Gastrocnemius medialis (tissue), 4 donors: Measurements from ENCODE around the gene C5orf15. TPM values are rescaled to one million over a fixed set of nuclear protein-coding genes. Genes with fewer than 3 reads are reported as not detected.

ENCODE experiments used
- ATAC-seq, 2 donors: fragments of 150-250 bp; one replicate each; pipeline ENCODE4 v1.9.1; 2016
- DNase-seq, 2 donors: peaks; one replicate each; pipeline ENCODE4 v3.0.0-alpha.2; 2019
- H3K27ac ChIP-seq, 4 donors: fragments of 200-600 bp; sonication (generic); 1 replicate in 1 of 4; 2 replicates in 3 of 4; pipeline ENCODE4 v1.5.1; 2016 to 2018; ENCODE audit warnings: mild to moderate bottlenecking in 2 of 4, moderate library complexity in 1 of 4
- H3K27me3 ChIP-seq, 3 donors: fragments of 200-600 bp; sonication (generic) in 2 of 3; 1 replicate in 1 of 3; 2 replicates in 2 of 3; pipeline versions ENCODE4 v1.5.1 to v1.6.0; 2016 to 2019; ENCODE audit warnings: mild to moderate bottlenecking in 1 of 3, moderate library complexity in 1 of 3
- H3K36me3 ChIP-seq, 2 donors: fragments of 200-600 bp; sonication (generic) in 1 of 2; one replicate each; pipeline ENCODE4 v1.5.1; 2017 to 2018
- H3K4me1 ChIP-seq, 2 donors: fragments of 200-600 bp; sonication (generic) in 1 of 2; one replicate each; pipeline ENCODE4 v1.5.1; 2016 to 2017; ENCODE audit warnings: mild to moderate bottlenecking in 2 of 2
- H3K4me3 ChIP-seq, 4 donors: fragments of 200-600 bp; sonication (generic) in 3 of 4; 1 replicate in 1 of 4; 2 replicates in 3 of 4; pipeline ENCODE4 v1.5.1; 2016 to 2019; ENCODE audit warnings: mild to moderate bottlenecking in 2 of 4
- H3K9me3 ChIP-seq, 3 donors: fragments of 200-600 bp; sonication (generic) in 2 of 3; 1 replicate in 1 of 3; 2 replicates in 2 of 3; pipeline ENCODE4 v1.5.1; 2016 to 2019
- CTCF ChIP-seq, 5 experiments: fragments of 450-650 bp in 3 of 5; fragments of 200-600 bp in 2 of 5; sonication (generic) in 2 of 5; IDR thresholded peaks in 4 of 5; conservative IDR thresholded peaks in 1 of 5; 1 replicate in 4 of 5; 2 replicates in 1 of 5; pipeline ENCODE4 v1.5.1; 2016 to 2019; ENCODE audit warnings: antibody characterized with exemption in 5 of 5, mild to moderate bottlenecking in 3 of 5, moderate library complexity in 3 of 5
- POLR2A ChIP-seq, 2 donors: fragments of 450-650 bp; IDR thresholded peaks; one replicate each; pipeline ENCODE4 v1.6.1; 2017; ENCODE audit warnings: antibody characterized with exemption in 2 of 2, mild to moderate bottlenecking in 2 of 2, moderate library complexity in 2 of 2
- in situ Hi-C, 4 donors: fragments of 200-750 bp; cut with MboI; loops; one replicate each; pipeline versions ENCODE4 v1.15.0 to v1.8.0; 2017; ENCODE audit warnings: low sequenced_read_pairs in 4 of 4
- intact Hi-C: fragments of 100-400 bp; cut with DNase I; formaldehyde crosslinking; loops from one replicate; pipeline ENCODE4 v1.15.1; 2023; ENCODE audit warnings: low total_unique reads
- total RNA-seq, 4 donors: library from RNA; depleted of rRNA; stranded (reverse); fragments of >200 nt; gene quantifications; one replicate each; pipeline versions ENCODE4 v1.1.0 to v1.2.3, GENCODE V29; 2016

Gene C5orf15
- total RNA-seq, 4 donors from 2014 or later = 18.7 to 30.3 (median 24.4) TPM

- H3K4me3 ChIP-seq = no peak overlapping the region
- DNase-seq = no peak
- no peak overlapping the region for H3K27ac ChIP-seq
- in situ Hi-C loops (no loop called here), intact Hi-C loops (no loop called here)
- H3K36me3 ChIP-seq = no peaks in the 10 kb centered on the region
- no peak for ATAC-seq
- no peaks in the 10 kb centered on the region for H3K9me3 ChIP-seq
- H3K4me1 ChIP-seq = no peaks in the 10 kb centered on the region
- TF ChIP-seq CTCF (IDR thresholded peaks at IDR 0.05 in 4 of 5, conservative IDR thresholded peaks at IDR 0.05 in 1 of 5) = no peak
- no peak for TF ChIP-seq POLR2A (IDR thresholded peaks at IDR 0.05)
- no peaks in the 10 kb centered on the region for H3K27me3 ChIP-seq
These were observed 47.4 kb downstream of the C5orf15 start for GRCh38 chr5:133921069-133921468.

GRCh38 chr5:133919148-133920136 lies 49.0 kb downstream of the C5orf15 start:
- Histone ChIP-seq H3K36me3 (no peaks in the 10 kb centered on the region), H3K27ac (no peak overlapping the region), H3K4me3 (no peak overlapping the region), H3K27me3 (no peaks in the 10 kb centered on the region), H3K4me1 (no peaks in the 10 kb centered on the region), H3K9me3 (no peaks in the 10 kb centered on the region)
- ATAC-seq (no peak), DNase-seq (no peak)
- intact Hi-C loops (no loop called here), in situ Hi-C loops (no loop called here)
- TF ChIP-seq POLR2A (IDR thresholded peaks at IDR 0.05) (no peak), CTCF (IDR thresholded peaks at IDR 0.05 in 4 of 5, conservative IDR thresholded peaks at IDR 0.05 in 1 of 5) (no peak)

- in situ Hi-C loops = no loop called here
- no peak for DNase-seq
- Histone ChIP-seq H3K4me1 (no peaks in the 10 kb centered on the region), H3K27ac (no peak overlapping the region), H3K9me3 (no peaks in the 10 kb centered on the region), H3K27me3 (no peaks in the 10 kb centered on the region), H3K36me3 (no peaks in the 10 kb centered on the region), H3K4me3 (no peak overlapping the region)
- ATAC-seq = no peak
- intact Hi-C loops = no loop called here
- TF ChIP-seq CTCF (IDR thresholded peaks at IDR 0.05 in 4 of 5, conservative IDR thresholded peaks at IDR 0.05 in 1 of 5) = no peak
- no peak for TF ChIP-seq POLR2A (IDR thresholded peaks at IDR 0.05)
These were observed 49.7 kb downstream of the C5orf15 start for GRCh38 chr5:133918731-133919130.

GRCh38 chr5:133918316-133918715 lies 50.1 kb downstream of the C5orf15 start:
- intact Hi-C loops = no loop called here
- Histone ChIP-seq H3K27ac (no peak overlapping the region), H3K36me3 (no peaks in the 10 kb centered on the region), H3K27me3 (no peaks in the 10 kb centered on the region), H3K4me3 (no peak overlapping the region), H3K9me3 (no peaks in the 10 kb centered on the region), H3K4me1 (no peaks in the 10 kb centered on the region)
- DNase-seq = no peak
- in situ Hi-C loops = no loop called here
- TF ChIP-seq CTCF (IDR thresholded peaks at IDR 0.05 in 4 of 5, conservative IDR thresholded peaks at IDR 0.05 in 1 of 5) = no peak
- no peak for TF ChIP-seq POLR2A (IDR thresholded peaks at IDR 0.05)
- no peak for ATAC-seq
